SK-N-SH (cell line): Measurements from ENCODE around the gene STRIP2.

ENCODE experiments used
- EP300 ChIP-seq, 2 experiments: IDR thresholded peaks; 2 replicates each; pipeline versions ENCODE4 v1.4.0 to v1.6.1; 2012; ENCODE audit warnings: borderline replicate concordance in 1 of 2, low read depth in 1 of 2, low read length in 1 of 2
- EZH2phosphoT487 ChIP-seq: fragments of 200-600 bp; sonication (generic); IDR thresholded peaks from 2 replicates; pipeline ENCODE4 v1.6.1; 2017; ENCODE audit warnings: low read depth, mixed run types, mild to moderate bottlenecking, antibody characterized with exemption, moderate library complexity, borderline replicate concordance
- FOXM1 ChIP-seq: IDR thresholded peaks from 2 replicates; pipeline ENCODE4 v1.4.0; 2012; ENCODE audit warnings: low read depth, mild to moderate bottlenecking
- MAX ChIP-seq: IDR thresholded peaks from 2 replicates; pipeline ENCODE4 v1.4.0; 2012; ENCODE audit warnings: low read depth
- NRF1 ChIP-seq: IDR thresholded peaks from 2 replicates; pipeline ENCODE4 v1.6.1; 2012; ENCODE audit warnings: low read depth, mild to moderate bottlenecking, low read length
- POLR2AphosphoS5 ChIP-seq: IDR thresholded peaks from 2 replicates; pipeline ENCODE4 v1.6.1; 2012; ENCODE audit warnings: low read depth, low read length
- RFX5 ChIP-seq: IDR thresholded peaks from 2 replicates; pipeline ENCODE4 v1.6.1; 2012; ENCODE audit warnings: mild to moderate bottlenecking, improper control_type of control experiment, low read length
- TEAD4 ChIP-seq: IDR thresholded peaks from 2 replicates; pipeline ENCODE4 v1.4.0; 2012; ENCODE audit warnings: mild to moderate bottlenecking, borderline replicate concordance; ENCODE audit not compliant: insufficient read depth
- YY1 ChIP-seq: IDR thresholded peaks from 2 replicates; pipeline ENCODE4 v1.4.0; 2012; ENCODE audit warnings: low read depth, mild to moderate bottlenecking
- TF ChIP-seq, protein P1 (sequence below): fragments of 200-600 bp; sonication (generic); IDR thresholded peaks from 2 replicates; pipeline ENCODE4 v1.6.1; 2017; ENCODE audit warnings: antibody characterized with exemption, mild to moderate bottlenecking, moderate library complexity
- TF ChIP-seq, protein P2 (sequence below): IDR thresholded peaks from 2 replicates; pipeline ENCODE4 v1.6.1; 2012; ENCODE audit warnings: mild to moderate bottlenecking, low read depth, low read length, moderate library complexity

- TF ChIP-seq, protein P1, sequence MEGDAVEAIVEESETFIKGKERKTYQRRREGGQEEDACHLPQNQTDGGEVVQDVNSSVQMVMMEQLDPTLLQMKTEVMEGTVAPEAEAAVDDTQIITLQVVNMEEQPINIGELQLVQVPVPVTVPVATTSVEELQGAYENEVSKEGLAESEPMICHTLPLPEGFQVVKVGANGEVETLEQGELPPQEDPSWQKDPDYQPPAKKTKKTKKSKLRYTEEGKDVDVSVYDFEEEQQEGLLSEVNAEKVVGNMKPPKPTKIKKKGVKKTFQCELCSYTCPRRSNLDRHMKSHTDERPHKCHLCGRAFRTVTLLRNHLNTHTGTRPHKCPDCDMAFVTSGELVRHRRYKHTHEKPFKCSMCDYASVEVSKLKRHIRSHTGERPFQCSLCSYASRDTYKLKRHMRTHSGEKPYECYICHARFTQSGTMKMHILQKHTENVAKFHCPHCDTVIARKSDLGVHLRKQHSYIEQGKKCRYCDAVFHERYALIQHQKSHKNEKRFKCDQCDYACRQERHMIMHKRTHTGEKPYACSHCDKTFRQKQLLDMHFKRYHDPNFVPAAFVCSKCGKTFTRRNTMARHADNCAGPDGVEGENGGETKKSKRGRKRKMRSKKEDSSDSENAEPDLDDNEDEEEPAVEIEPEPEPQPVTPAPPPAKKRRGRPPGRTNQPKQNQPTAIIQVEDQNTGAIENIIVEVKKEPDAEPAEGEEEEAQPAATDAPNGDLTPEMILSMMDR, result no peak
- no peak for TF ChIP-seq MAX
- TF ChIP-seq EZH2phosphoT487, result no peak
- no peak for TF ChIP-seq RFX5
- TF ChIP-seq EP300 (IDR thresholded peaks at IDR 0.05; ENCODE audit: borderline replicate concordance in 1 of 2, low read depth in 1 of 2, low read length in 1 of 2), result no peak
- TF ChIP-seq, protein P2, sequence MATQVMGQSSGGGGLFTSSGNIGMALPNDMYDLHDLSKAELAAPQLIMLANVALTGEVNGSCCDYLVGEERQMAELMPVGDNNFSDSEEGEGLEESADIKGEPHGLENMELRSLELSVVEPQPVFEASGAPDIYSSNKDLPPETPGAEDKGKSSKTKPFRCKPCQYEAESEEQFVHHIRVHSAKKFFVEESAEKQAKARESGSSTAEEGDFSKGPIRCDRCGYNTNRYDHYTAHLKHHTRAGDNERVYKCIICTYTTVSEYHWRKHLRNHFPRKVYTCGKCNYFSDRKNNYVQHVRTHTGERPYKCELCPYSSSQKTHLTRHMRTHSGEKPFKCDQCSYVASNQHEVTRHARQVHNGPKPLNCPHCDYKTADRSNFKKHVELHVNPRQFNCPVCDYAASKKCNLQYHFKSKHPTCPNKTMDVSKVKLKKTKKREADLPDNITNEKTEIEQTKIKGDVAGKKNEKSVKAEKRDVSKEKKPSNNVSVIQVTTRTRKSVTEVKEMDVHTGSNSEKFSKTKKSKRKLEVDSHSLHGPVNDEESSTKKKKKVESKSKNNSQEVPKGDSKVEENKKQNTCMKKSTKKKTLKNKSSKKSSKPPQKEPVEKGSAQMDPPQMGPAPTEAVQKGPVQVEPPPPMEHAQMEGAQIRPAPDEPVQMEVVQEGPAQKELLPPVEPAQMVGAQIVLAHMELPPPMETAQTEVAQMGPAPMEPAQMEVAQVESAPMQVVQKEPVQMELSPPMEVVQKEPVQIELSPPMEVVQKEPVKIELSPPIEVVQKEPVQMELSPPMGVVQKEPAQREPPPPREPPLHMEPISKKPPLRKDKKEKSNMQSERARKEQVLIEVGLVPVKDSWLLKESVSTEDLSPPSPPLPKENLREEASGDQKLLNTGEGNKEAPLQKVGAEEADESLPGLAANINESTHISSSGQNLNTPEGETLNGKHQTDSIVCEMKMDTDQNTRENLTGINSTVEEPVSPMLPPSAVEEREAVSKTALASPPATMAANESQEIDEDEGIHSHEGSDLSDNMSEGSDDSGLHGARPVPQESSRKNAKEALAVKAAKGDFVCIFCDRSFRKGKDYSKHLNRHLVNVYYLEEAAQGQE, result no peak
- no peak for TF ChIP-seq NRF1
- no peak for TF ChIP-seq YY1
- TF ChIP-seq FOXM1, result no peak
- no peak for TF ChIP-seq TEAD4
- no peak for TF ChIP-seq POLR2AphosphoS5
Observed at GRCh38 chr7:129512192-129512591, 78.0 kb downstream of the STRIP2 start.
